ENCODE results near the gene METTL16. TPM values are rescaled to one million over a fixed set of nuclear protein-coding genes. Genes with fewer than 3 reads are reported as not detected.
"Not testable (repeated sequence)": the region's sequence is repeated elsewhere in the genome, so short reads cannot be mapped to it uniquely, and the experiment has no call there.

Gene METTL16
- total and polyA plus RNA-seq, 2 experiments from 2014 or later = 14.7 to 19.3 TPM

DNA sequence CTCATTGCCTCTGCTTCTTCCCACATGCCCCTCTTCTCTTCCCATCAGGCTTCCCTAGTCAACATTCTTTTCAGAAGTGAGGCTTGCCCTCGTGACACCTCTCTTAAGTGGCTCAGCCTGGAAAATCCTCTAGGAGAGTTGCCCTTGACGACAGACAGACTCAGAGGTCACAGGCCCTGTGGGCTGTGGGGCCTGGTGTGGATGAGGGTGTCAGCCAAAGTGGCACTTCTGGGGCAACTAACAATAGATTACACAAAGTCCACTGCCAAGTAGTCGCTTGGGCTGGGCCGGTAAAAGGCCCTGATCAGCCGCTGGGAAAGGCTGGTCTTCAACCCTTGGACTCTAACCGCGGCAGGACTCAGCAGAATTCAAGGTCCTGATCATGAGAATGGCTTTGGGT is 33.7 kb upstream of the METTL16 start:
- Histone ChIP-seq H2AFZ (no peak overlapping the region), H3K27me3 (no peaks in the 10 kb centered on the region), H3K4me2 (no peak overlapping the region), H3K27ac (no peak overlapping the region), H3K9me3 (ENCODE audit: low read depth) (no peaks in the 10 kb centered on the region), H3K9me2 (replicated peaks; ENCODE audit: insufficient read depth) (no peaks in the 10 kb centered on the region), H3K36me3 (replicated peaks; ENCODE audit: insufficient read depth, low read depth) (no peaks in the 10 kb centered on the region), H4K20me1 (ENCODE audit: insufficient read depth, poor library complexity, severe bottlenecking) (no peaks in the 10 kb centered on the region), H3K79me2 (no peaks in the 10 kb centered on the region), H3K4me1 (ENCODE audit: insufficient read depth) (no peaks in the 10 kb centered on the region), H3K4me3 (no peak overlapping the region)
- TF ChIP-seq EZH2 (IDR thresholded peaks at IDR 0.05; ENCODE audit: borderline replicate concordance) = no peak
- TF ChIP-seq, protein P1, sequence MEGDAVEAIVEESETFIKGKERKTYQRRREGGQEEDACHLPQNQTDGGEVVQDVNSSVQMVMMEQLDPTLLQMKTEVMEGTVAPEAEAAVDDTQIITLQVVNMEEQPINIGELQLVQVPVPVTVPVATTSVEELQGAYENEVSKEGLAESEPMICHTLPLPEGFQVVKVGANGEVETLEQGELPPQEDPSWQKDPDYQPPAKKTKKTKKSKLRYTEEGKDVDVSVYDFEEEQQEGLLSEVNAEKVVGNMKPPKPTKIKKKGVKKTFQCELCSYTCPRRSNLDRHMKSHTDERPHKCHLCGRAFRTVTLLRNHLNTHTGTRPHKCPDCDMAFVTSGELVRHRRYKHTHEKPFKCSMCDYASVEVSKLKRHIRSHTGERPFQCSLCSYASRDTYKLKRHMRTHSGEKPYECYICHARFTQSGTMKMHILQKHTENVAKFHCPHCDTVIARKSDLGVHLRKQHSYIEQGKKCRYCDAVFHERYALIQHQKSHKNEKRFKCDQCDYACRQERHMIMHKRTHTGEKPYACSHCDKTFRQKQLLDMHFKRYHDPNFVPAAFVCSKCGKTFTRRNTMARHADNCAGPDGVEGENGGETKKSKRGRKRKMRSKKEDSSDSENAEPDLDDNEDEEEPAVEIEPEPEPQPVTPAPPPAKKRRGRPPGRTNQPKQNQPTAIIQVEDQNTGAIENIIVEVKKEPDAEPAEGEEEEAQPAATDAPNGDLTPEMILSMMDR (IDR thresholded peaks at IDR 0.05; ENCODE audit: poor library complexity) = no peak
- no peak for TF ChIP-seq EZH2phosphoT487 (IDR thresholded peaks at IDR 0.05; ENCODE audit: low read depth, severe bottlenecking, unreplicated experiment)
- DNase-seq (ENCODE audit: low spot score) = peak; percentile 20
- WGBS (ENCODE audit: low lambda C conversion rate, missing lambda C conversion rate) = 64% methylated on average over 7 of the region's 7 CpGs

DNA sequence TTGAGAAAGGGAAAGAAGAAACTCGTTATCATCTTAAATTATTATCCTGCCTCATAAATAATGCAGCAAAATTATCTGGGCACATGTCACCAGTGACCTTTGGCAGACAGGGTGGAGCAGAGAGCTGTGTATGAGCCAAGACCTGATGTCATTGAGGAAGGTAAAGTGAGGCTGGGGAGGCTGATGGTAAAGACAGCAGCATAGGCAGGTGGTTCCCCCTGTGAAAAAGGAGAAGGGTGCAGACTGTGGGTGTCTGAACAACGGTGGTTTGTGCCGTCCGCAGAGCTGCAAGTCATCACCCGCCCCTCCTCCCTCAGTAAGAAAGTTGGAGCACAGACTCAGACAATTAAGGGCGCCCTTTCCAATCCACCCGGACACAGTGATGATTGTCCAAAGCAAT is 30.8 kb upstream of the METTL16 start:
- Histone ChIP-seq H2AFZ (no peak overlapping the region), H3K4me3 (no peak overlapping the region), H3K27ac (no peak overlapping the region), H4K20me1 (ENCODE audit: insufficient read depth, poor library complexity, severe bottlenecking) (no peaks in the 10 kb centered on the region), H3K9me3 (ENCODE audit: low read depth) (no peaks in the 10 kb centered on the region), H3K4me2 (no peak overlapping the region), H3K9me2 (replicated peaks; ENCODE audit: insufficient read depth) (no peaks in the 10 kb centered on the region), H3K27me3 (no peaks in the 10 kb centered on the region), H3K36me3 (replicated peaks; ENCODE audit: insufficient read depth, low read depth) (no peaks in the 10 kb centered on the region), H3K4me1 (ENCODE audit: insufficient read depth) (no peaks in the 10 kb centered on the region), H3K79me2 (no peaks in the 10 kb centered on the region)
- WGBS (ENCODE audit: low lambda C conversion rate, missing lambda C conversion rate) = 75% methylated on average over 7 of the region's 7 CpGs
- TF ChIP-seq EZH2 (IDR thresholded peaks at IDR 0.05; ENCODE audit: borderline replicate concordance) (no peak), EZH2phosphoT487 (IDR thresholded peaks at IDR 0.05; ENCODE audit: low read depth, severe bottlenecking, unreplicated experiment) (no peak)
- TF ChIP-seq, protein P1 (IDR thresholded peaks at IDR 0.05; ENCODE audit: poor library complexity) = no peak
- DNase-seq (ENCODE audit: low spot score) = no peak

DNA sequence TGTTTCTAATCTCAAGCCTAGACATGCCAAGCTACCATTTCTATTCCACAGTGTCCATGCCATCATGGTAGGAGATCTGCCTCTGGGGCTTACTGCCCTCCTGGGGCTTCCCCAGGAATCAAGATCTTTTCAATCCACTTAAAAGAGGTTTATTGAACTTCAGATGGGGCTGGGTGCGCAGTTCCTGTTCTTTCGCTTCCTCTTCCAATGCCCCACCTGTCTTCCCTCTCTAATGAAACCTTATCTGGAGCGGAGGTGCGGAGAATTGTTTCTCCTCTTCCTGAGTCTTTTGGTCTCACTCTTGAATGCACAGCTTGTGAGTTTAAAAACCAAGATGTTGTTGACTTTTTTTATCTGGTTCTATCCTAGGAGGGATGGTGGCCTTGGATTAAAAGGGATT is 30.4 kb upstream of the METTL16 start:
- TF ChIP-seq EZH2phosphoT487 (IDR thresholded peaks at IDR 0.05; ENCODE audit: low read depth, severe bottlenecking, unreplicated experiment) = no peak
- TF ChIP-seq, protein P1 (IDR thresholded peaks at IDR 0.05; ENCODE audit: poor library complexity) = no peak
- no peak for TF ChIP-seq EZH2 (IDR thresholded peaks at IDR 0.05; ENCODE audit: borderline replicate concordance)
- no peaks in the 10 kb centered on the region for H3K79me2 ChIP-seq
- WGBS (ENCODE audit: low lambda C conversion rate, missing lambda C conversion rate) = 82% methylated on average over 4 of the region's 4 CpGs
- no peaks in the 10 kb centered on the region for H3K27me3 ChIP-seq
- H3K9me3 ChIP-seq (ENCODE audit: low read depth) = no peaks in the 10 kb centered on the region
- DNase-seq (ENCODE audit: low spot score) = no peak
- H3K4me2 ChIP-seq = no peak overlapping the region
- H3K4me3 ChIP-seq = no peak overlapping the region
- no peaks in the 10 kb centered on the region for H4K20me1 ChIP-seq (ENCODE audit: insufficient read depth, poor library complexity, severe bottlenecking)
- H3K36me3 ChIP-seq (replicated peaks; ENCODE audit: insufficient read depth, low read depth) = no peaks in the 10 kb centered on the region
- no peak overlapping the region for H3K27ac ChIP-seq
- H3K4me1 ChIP-seq (ENCODE audit: insufficient read depth) = no peaks in the 10 kb centered on the region
- no peaks in the 10 kb centered on the region for H3K9me2 ChIP-seq (replicated peaks; ENCODE audit: insufficient read depth)
- no peak overlapping the region for H2AFZ ChIP-seq

DNA sequence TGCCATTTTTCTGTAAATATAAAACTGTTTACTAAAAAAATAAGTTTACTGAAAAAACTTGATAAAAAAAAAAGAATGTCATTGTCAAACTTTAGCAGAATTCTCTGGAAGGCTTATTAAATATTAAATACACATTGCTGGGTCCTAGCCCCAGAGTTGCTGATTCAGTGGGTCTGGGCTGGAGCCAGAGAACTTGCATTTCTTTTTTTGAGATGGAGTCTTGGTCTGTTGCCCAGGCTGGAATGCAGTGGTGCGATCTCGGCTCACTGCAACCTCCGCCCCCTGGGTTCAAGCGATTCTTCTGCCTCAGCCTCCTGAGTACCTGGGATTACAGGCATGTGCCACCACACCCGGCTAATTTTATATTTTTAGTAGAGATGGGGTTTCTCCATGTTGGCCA is 25.9 kb upstream of the METTL16 start:
- H3K27me3 ChIP-seq; H3K9me2 ChIP-seq (replicated peaks; ENCODE audit: insufficient read depth); H3K79me2 ChIP-seq; H3K9me3 ChIP-seq (ENCODE audit: low read depth); H4K20me1 ChIP-seq (ENCODE audit: insufficient read depth, poor library complexity, severe bottlenecking); H2AFZ ChIP-seq; H3K36me3 ChIP-seq (replicated peaks; ENCODE audit: insufficient read depth, low read depth); DNase-seq (ENCODE audit: low spot score); H3K27ac ChIP-seq; H3K4me3 ChIP-seq; H3K4me1 ChIP-seq (ENCODE audit: insufficient read depth); H3K4me2 ChIP-seq: not testable (repeated sequence)
- 95% methylated on average over 5 of the region's 5 CpGs for WGBS (ENCODE audit: low lambda C conversion rate, missing lambda C conversion rate)
